ENCODE measurements around the gene AKAP3. TPM values are rescaled to one million over a fixed set of nuclear protein-coding genes. Genes with fewer than 3 reads are reported as not detected.

Gene AKAP3
- total and polyA plus RNA-seq, 10 of the 15 experiments (the other 5 are each of a cell fraction or from before 2014, with no cell fraction given) = 0.40 to 2.4 (median 1.3) TPM

- H3K9me3 ChIP-seq (replicated peaks; ENCODE audit: control insufficient read depth, insufficient read depth, low read length) = no peaks in the 10 kb centered on the region
- ATAC-seq (peak; percentile 76), DNase-seq (ENCODE audit: low read depth, low spot score) (peak; percentile 30), FAIRE-seq (no peak)
- H3K36me3 ChIP-seq (ENCODE audit: control insufficient read depth in 2 of 2, insufficient read depth in 2 of 2, low read length in 1 of 2) = no peaks in the 10 kb centered on the region; a peak in 1 of 4 replicates
- H4K20me1 ChIP-seq (ENCODE audit: control insufficient read depth, insufficient read depth) = no peaks in the 10 kb centered on the region
- peak overlapping the region; percentile 45 for H3K27ac ChIP-seq (ENCODE audit: control insufficient read depth, insufficient read depth)
- H3K4me2 ChIP-seq (ENCODE audit: control insufficient read depth, insufficient read depth) = peak overlapping the region; percentile 72
- POLR2A ChIA-PET = interaction anchor here (0.7 kb wide), 1 partner anchor 715 kb away, joined by 4 read pairs; no protein-coding TSS in a partner anchor
- H3K79me2 ChIP-seq (ENCODE audit: control insufficient read depth, insufficient read depth, low read length) = no peaks in the 10 kb centered on the region
- in situ Hi-C loops (cut with MboI) (no loop called here), intact Hi-C loops (cut with micrococcal nuclease; ENCODE audit: unreplicated experiment) (no loop called here)
- no TSS peak for BruUV-seq (replicated peaks)
- RAD21 ChIA-PET (ENCODE audit: unreplicated experiment) = no interaction called here
- CTCF ChIA-PET = interaction anchor here (0.6 kb wide), 1 partner anchor 36 kb away, joined by 3 read pairs; no protein-coding TSS in a partner anchor
- H3K4me3 ChIP-seq = no peak overlapping the region
- SMC1A ChIA-PET (ENCODE audit: uncharacterized antibody, unreplicated experiment) = interaction anchor here (1.4 kb wide), 1 partner anchor 27 kb away, joined by 3 read pairs; no protein-coding TSS in a partner anchor
- H3K27me3 ChIP-seq (replicated peaks in 1 of 2; ENCODE audit: control insufficient read depth in 2 of 2, insufficient read depth in 2 of 2, low read length in 1 of 2) = no peaks in the 10 kb centered on the region
- H2AFZ ChIP-seq (ENCODE audit: control insufficient read depth, low read depth, low read length) = peak overlapping the region; percentile 16
- 10% methylated on average over 3 of the region's 3 CpGs for WGBS (ENCODE audit: insufficient coverage, insufficient replicate concordance, low lambda C conversion rate, missing lambda C conversion rate)
- peaks cover 28% of the 10 kb centered on the region for H3K4me1 ChIP-seq (ENCODE audit: control insufficient read depth, insufficient read depth, low read length)
- H3K9ac ChIP-seq (ENCODE audit: control insufficient read depth, insufficient read depth, low read length) = peak overlapping the region; percentile 15; the same call in 1 of the 2 replicates
- TF ChIP-seq IKZF2 (IDR thresholded peaks at IDR 0.05) (peak; percentile 70 to 75; a peak in 2 of 4 replicates), RBBP5 (conservative IDR thresholded peaks at IDR 0.05) (no peak), STAT1 (conservative IDR thresholded peaks at IDR 0.05) (no peak), SIX5 (IDR thresholded peaks at IDR 0.05; ENCODE audit: low read depth, low read length, severe bottlenecking) (no peak), TBL1XR1 (IDR thresholded peaks at IDR 0.05; ENCODE audit: low read depth, low read length) (no peak), POU2F2 (IDR thresholded peaks at IDR 0.05; ENCODE audit: borderline replicate concordance, low read depth, low read length) (no peak), MEF2B (IDR thresholded peaks at IDR 0.05; ENCODE audit: partially characterized antibody, poor library complexity, severe bottlenecking) (no peak), SUZ12 (IDR thresholded peaks at IDR 0.05; ENCODE audit: unreplicated experiment) (no peak), RAD51 (IDR thresholded peaks at IDR 0.05) (peak; percentile 59; the same call in 1 of the 2 replicates), RB1 (IDR thresholded peaks at IDR 0.05; ENCODE audit: borderline replicate concordance) (no peak), RAD21 (IDR thresholded peaks at IDR 0.05; ENCODE audit: insufficient read depth, low read depth, low read length) (no peak), JUND (IDR thresholded peaks at IDR 0.05; ENCODE audit: low read depth, low read length) (no peak), MXI1 (IDR thresholded peaks at IDR 0.05; ENCODE audit: low read depth, low read length) (no peak), BHLHE40 (IDR thresholded peaks at IDR 0.05; ENCODE audit: borderline replicate concordance in 1 of 2, low read depth in 2 of 2, low read length in 1 of 2) (peak; percentile 75 to 79), ZSCAN29 (IDR thresholded peaks at IDR 0.05) (no peak), CHD4 (IDR thresholded peaks at IDR 0.05) (no peak), MTA2 (IDR thresholded peaks at IDR 0.05; ENCODE audit: low read depth) (peak; percentile 74), CEBPB (IDR thresholded peaks at IDR 0.05; ENCODE audit: borderline replicate concordance in 1 of 2, low read depth in 2 of 2, low read length in 2 of 2) (no peak)
- TF ChIP-seq, protein P1, sequence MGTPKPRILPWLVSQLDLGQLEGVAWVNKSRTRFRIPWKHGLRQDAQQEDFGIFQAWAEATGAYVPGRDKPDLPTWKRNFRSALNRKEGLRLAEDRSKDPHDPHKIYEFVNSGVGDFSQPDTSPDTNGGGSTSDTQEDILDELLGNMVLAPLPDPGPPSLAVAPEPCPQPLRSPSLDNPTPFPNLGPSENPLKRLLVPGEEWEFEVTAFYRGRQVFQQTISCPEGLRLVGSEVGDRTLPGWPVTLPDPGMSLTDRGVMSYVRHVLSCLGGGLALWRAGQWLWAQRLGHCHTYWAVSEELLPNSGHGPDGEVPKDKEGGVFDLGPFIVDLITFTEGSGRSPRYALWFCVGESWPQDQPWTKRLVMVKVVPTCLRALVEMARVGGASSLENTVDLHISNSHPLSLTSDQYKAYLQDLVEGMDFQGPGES (IDR thresholded peaks at IDR 0.05) = no peak
- TF ChIP-seq, protein P2, sequence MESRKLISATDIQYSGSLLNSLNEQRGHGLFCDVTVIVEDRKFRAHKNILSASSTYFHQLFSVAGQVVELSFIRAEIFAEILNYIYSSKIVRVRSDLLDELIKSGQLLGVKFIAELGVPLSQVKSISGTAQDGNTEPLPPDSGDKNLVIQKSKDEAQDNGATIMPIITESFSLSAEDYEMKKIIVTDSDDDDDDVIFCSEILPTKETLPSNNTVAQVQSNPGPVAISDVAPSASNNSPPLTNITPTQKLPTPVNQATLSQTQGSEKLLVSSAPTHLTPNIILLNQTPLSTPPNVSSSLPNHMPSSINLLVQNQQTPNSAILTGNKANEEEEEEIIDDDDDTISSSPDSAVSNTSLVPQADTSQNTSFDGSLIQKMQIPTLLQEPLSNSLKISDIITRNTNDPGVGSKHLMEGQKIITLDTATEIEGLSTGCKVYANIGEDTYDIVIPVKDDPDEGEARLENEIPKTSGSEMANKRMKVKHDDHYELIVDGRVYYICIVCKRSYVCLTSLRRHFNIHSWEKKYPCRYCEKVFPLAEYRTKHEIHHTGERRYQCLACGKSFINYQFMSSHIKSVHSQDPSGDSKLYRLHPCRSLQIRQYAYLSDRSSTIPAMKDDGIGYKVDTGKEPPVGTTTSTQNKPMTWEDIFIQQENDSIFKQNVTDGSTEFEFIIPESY (IDR thresholded peaks at IDR 0.05) = no peak
Observed at GRCh38 chr12:4567073-4567881, 81.6 kb downstream of the AKAP3 start.
